ENCODE results near the gene GJC1. TPM values are rescaled to one million over a fixed set of nuclear protein-coding genes. Genes with fewer than 3 reads are reported as not detected.

Gene GJC1
- total RNA-seq, 1 donor from 2014 or later: 0.20 TPM

GRCh38 chr17:44765965-44766364 is 64.1 kb downstream of the GJC1 start:
- Mint-ChIP-seq H3K27me3 (peaks cover 8% of the 10 kb centered on the region), H3K27ac (no peak overlapping the region), H3K4me3 (no peak overlapping the region), H3K9me3 (no peaks in the 10 kb centered on the region), H3K36me3 (ENCODE audit: low read depth) (no peaks in the 10 kb centered on the region), H3K4me1 (no peaks in the 10 kb centered on the region)
- intact Hi-C loops (cut with micrococcal nuclease): no loop called here
- CTCF ChIA-PET: no interaction called here
- no peak for TF ChIP-seq CTCF (IDR thresholded peaks at IDR 0.05)
- POLR2A ChIA-PET: no interaction called here
- ATAC-seq (ENCODE audit: low read depth) (no peak), DNase-seq (no peak)

GRCh38 chr17:44763170-44763569 is 66.9 kb downstream of the GJC1 start:
- intact Hi-C loops (cut with micrococcal nuclease): no loop called here
- DNase-seq: no peak
- no peak for ATAC-seq (ENCODE audit: low read depth)
- H3K4me3 Mint-ChIP-seq: no peak overlapping the region
- H3K9me3 Mint-ChIP-seq: no peaks in the 10 kb centered on the region
- peaks cover 13% of the 10 kb centered on the region for H3K27me3 Mint-ChIP-seq
- POLR2A ChIA-PET: interaction anchor here (0.6 to 0.7 kb wide), 2 partner anchors 9 to 259 kb away, joined by 3 to 9 read pairs; no protein-coding TSS in a partner anchor
- no peak for TF ChIP-seq CTCF (IDR thresholded peaks at IDR 0.05)
- H3K36me3 Mint-ChIP-seq (ENCODE audit: low read depth): no peaks in the 10 kb centered on the region
- no peak overlapping the region for H3K27ac Mint-ChIP-seq
- CTCF ChIA-PET: interaction anchor here (0.6 kb wide), 1 partner anchor 8 kb away, joined by 3 read pairs; no protein-coding TSS in a partner anchor
- peaks cover 1% of the 10 kb centered on the region for H3K4me1 Mint-ChIP-seq

GRCh38 chr17:44761932-44762810 is 67.9 kb downstream of the GJC1 start:
- Mint-ChIP-seq H3K27me3 (peaks cover 22% of the 10 kb centered on the region), H3K4me1 (peaks cover 3% of the 10 kb centered on the region), H3K4me3 (no peak overlapping the region), H3K36me3 (ENCODE audit: low read depth) (no peaks in the 10 kb centered on the region), H3K9me3 (no peaks in the 10 kb centered on the region), H3K27ac (no peak overlapping the region)
- intact Hi-C loops (cut with micrococcal nuclease): no loop called here
- TF ChIP-seq CTCF (IDR thresholded peaks at IDR 0.05): no peak
- ATAC-seq (ENCODE audit: low read depth) (no peak), DNase-seq (no peak)
- ChIA-PET CTCF (interaction anchor here (0.6 kb wide), 1 partner anchor 9 kb away, joined by 3 read pairs; no protein-coding TSS in a partner anchor), POLR2A (no interaction called here)

- H3K36me3 Mint-ChIP-seq (ENCODE audit: low read depth): no peaks in the 10 kb centered on the region
- ChIA-PET CTCF (no interaction called here), POLR2A (no interaction called here)
- peaks cover 26% of the 10 kb centered on the region for H3K27me3 Mint-ChIP-seq
- H3K4me1 Mint-ChIP-seq: peaks cover 3% of the 10 kb centered on the region
- no peak overlapping the region for H3K27ac Mint-ChIP-seq
- ATAC-seq (ENCODE audit: low read depth): no peak
- no peak for TF ChIP-seq CTCF (IDR thresholded peaks at IDR 0.05)
- DNase-seq: no peak
- H3K9me3 Mint-ChIP-seq: no peaks in the 10 kb centered on the region
- no peak overlapping the region for H3K4me3 Mint-ChIP-seq
- intact Hi-C loops (cut with micrococcal nuclease): no loop called here
Measured at GRCh38 chr17:44760474-44761308, 69.4 kb downstream of the GJC1 start.

- CTCF ChIA-PET: no interaction called here
- POLR2A ChIA-PET: no interaction called here
- Mint-ChIP-seq H3K4me3 (no peak overlapping the region), H3K36me3 (ENCODE audit: low read depth) (no peaks in the 10 kb centered on the region), H3K27ac (no peak overlapping the region), H3K4me1 (peaks cover 3% of the 10 kb centered on the region), H3K27me3 (peaks cover 26% of the 10 kb centered on the region), H3K9me3 (no peaks in the 10 kb centered on the region)
- DNase-seq (no peak), ATAC-seq (ENCODE audit: low read depth) (no peak)
- no peak for TF ChIP-seq CTCF (IDR thresholded peaks at IDR 0.05)
- intact Hi-C loops (cut with micrococcal nuclease): no loop called here
Measured at GRCh38 chr17:44759916-44760243, 70.2 kb downstream of the GJC1 start.
